MM.1S (cell line): ENCODE data around the gene LHB.

ENCODE experiments used
- DNase-seq: peaks from one replicate; pipeline ENCODE4 v3.0.0-alpha.2; 2015
- H2AFZ ChIP-seq: fragments of 300-600 bp; sonication (generic); 2 replicates; pipeline ENCODE4 v1.6.0; 2016; ENCODE audit warnings: antibody characterized with exemption, low read length
- H3F3A ChIP-seq: fragments of 300-600 bp; sonication (generic); 2 replicates; pipeline ENCODE4 v1.6.1; 2016; ENCODE audit warnings: mild to moderate bottlenecking, antibody characterized with exemption, low read length, moderate library complexity, mixed read lengths; ENCODE audit not compliant: insufficient read depth
- H3K27ac ChIP-seq: fragments of 300-600 bp; sonication (generic); 2 replicates; pipeline ENCODE4 v1.5.1; 2016; ENCODE audit warnings: mild to moderate bottlenecking, low read length
- H3K27me3 ChIP-seq: fragments of 300-600 bp; sonication (generic); replicated peaks from 2 replicates; pipeline ENCODE4 v1.6.0; 2016; ENCODE audit warnings: low read length; ENCODE audit not compliant: insufficient read depth
- H3K36me3 ChIP-seq: fragments of 300-600 bp; sonication (generic); replicated peaks from 2 replicates; pipeline ENCODE4 v1.6.1; 2016; ENCODE audit warnings: mild to moderate bottlenecking, low read length, mixed read lengths; ENCODE audit not compliant: insufficient read depth
- H3K4me1 ChIP-seq: fragments of 300-600 bp; sonication (generic); 2 replicates; pipeline ENCODE4 v1.6.1; 2016; ENCODE audit warnings: low read length, mixed read lengths
- H3K4me2 ChIP-seq: fragments of 300-600 bp; sonication (generic); 2 replicates; pipeline ENCODE4 v1.6.0; 2016; ENCODE audit warnings: low read depth, low read length
- H3K4me3 ChIP-seq: fragments of 300-600 bp; sonication (generic); 2 replicates; pipeline ENCODE4 v1.5.1; 2016; ENCODE audit warnings: low read length, mixed read lengths
- H3K79me2 ChIP-seq: fragments of 300-600 bp; sonication (generic); 2 replicates; pipeline ENCODE4 v1.6.1; 2016; ENCODE audit warnings: mixed run types, low read length, mixed read lengths
- H3K9ac ChIP-seq: fragments of 300-600 bp; sonication (generic); 2 replicates; pipeline ENCODE4 v1.6.1; 2016; ENCODE audit warnings: low read length, mixed read lengths
- H3K9me2 ChIP-seq: fragments of 300-600 bp; sonication (generic); replicated peaks from 2 replicates; pipeline ENCODE4 v1.6.1; 2016; ENCODE audit warnings: mild to moderate bottlenecking, low read length, mixed read lengths; ENCODE audit not compliant: insufficient read depth
- H3K9me3 ChIP-seq: fragments of 300-600 bp; sonication (generic); replicated peaks from 2 replicates; pipeline ENCODE4 v1.6.1; 2016; ENCODE audit warnings: mild to moderate bottlenecking, low read length, mixed read lengths; ENCODE audit not compliant: insufficient read depth
- H4K20me1 ChIP-seq: fragments of 300-600 bp; sonication (generic); 2 replicates; pipeline ENCODE4 v1.6.1; 2016; ENCODE audit warnings: mild to moderate bottlenecking, low read length, moderate library complexity, mixed read lengths; ENCODE audit not compliant: insufficient read depth
- CTCF ChIP-seq: fragments of 300-600 bp; sonication (generic); IDR thresholded peaks from 2 replicates; pipeline ENCODE4 v1.5.1; 2016; ENCODE audit warnings: antibody characterized with exemption, low read length, mixed read lengths
- EZH2 ChIP-seq: fragments of 300-600 bp; sonication (generic); optimal IDR thresholded peaks from 2 replicates; pipeline ENCODE3; 2017; ENCODE audit warnings: low read depth, mild to moderate bottlenecking, antibody characterized with exemption, low read length, mixed read lengths
- EZH2phosphoT487 ChIP-seq: fragments of 300-600 bp; sonication (generic); IDR thresholded peaks from 2 replicates; pipeline ENCODE4 v1.6.1; 2018; ENCODE audit warnings: antibody characterized with exemption, low read length

LHB gene

DNA sequence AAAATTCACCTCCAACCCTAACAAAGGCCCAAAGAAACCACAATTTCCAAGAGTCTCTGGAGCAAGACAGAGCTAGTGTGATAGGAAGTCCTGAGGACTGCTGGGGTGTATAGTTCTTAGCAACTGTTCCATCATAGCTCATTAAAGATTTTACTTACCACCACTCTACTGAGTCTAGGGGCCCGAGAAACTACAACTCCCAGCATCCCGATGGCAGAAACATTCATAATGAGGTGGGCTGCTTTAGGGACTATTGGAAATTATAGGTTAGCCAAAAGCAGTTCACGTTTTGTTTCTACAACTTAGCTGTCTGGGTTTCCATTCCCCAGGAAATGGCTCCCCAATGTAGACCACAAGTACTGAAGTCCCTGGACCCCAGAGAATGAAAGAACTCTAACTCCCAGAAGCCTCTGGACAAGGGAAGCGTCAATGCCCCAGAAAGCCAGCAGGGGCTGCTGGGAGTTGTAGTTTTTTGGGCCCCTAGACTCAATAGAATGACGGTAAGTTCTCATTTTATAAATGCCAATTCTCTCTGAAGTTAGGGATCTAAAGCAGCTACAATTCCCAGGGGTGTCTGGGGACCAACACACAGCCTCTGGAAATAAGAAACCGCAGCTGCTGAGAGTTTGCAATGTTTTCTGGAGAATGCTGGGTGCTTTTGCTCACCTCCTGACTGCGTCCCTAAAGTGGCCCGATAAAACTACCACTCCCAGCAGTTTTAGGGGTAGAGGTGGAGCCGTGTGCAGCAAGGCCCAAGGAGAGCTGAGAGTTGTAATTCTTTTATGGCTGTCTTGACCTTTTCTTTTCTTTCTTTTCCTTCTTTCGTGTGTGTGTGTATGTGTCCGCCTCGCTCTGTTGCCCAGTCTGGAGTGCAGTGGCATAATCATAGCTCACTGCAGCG, 40.7 kb downstream of the LHB start:
- no peak for DNase-seq
- no peaks in the 10 kb centered on the region for H3K79me2 ChIP-seq
- H3K9me2 ChIP-seq = no peaks in the 10 kb centered on the region
- H3K4me3 ChIP-seq = no peak overlapping the region
- no peaks in the 10 kb centered on the region for H3K9me3 ChIP-seq
- TF ChIP-seq EZH2phosphoT487 (no peak), EZH2 (no peak), CTCF (no peak)
- H3K27me3 ChIP-seq = no peaks in the 10 kb centered on the region
- H3K4me1 ChIP-seq = peaks cover 10% of the 10 kb centered on the region
- no peak overlapping the region for H3K27ac ChIP-seq
- no peaks in the 10 kb centered on the region for H4K20me1 ChIP-seq
- peaks cover 23% of the 10 kb centered on the region for H3F3A ChIP-seq
- no peak overlapping the region for H3K4me2 ChIP-seq
- H2AFZ ChIP-seq = no peak overlapping the region
- no peaks in the 10 kb centered on the region for H3K36me3 ChIP-seq
- no peak overlapping the region for H3K9ac ChIP-seq

DNA sequence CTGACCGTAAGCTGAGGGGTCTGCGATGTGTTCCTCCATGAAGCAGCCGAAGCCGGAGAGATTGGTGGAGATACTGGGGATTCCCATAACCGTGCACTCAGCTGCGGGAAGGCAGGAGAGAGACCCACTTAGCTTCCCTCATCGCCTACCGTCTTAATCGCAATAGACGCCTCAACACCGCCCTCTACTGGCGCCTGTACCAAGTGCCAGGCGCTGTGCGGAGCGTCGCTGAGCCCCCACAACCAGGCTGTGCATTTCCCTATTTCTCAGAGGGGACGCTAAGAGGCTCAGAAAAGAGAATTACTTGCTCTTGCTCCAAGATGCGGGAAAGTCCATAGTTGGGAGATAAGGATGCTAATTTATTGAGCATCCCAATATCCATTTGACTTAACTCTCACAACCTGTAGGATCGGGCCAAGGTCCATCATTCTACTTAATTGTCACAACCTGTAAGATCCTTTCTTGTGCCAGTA, 45.9 kb downstream of the LHB start:
- H3K9me2 ChIP-seq = no peaks in the 10 kb centered on the region
- H3K27me3 ChIP-seq = no peaks in the 10 kb centered on the region
- H2AFZ ChIP-seq = no peak overlapping the region
- peak; percentile 72 for DNase-seq
- H3K79me2 ChIP-seq = peaks cover 9% of the 10 kb centered on the region
- H4K20me1 ChIP-seq = no peaks in the 10 kb centered on the region
- H3K4me3 ChIP-seq = no peak overlapping the region
- H3F3A ChIP-seq = peaks cover 29% of the 10 kb centered on the region
- H3K9me3 ChIP-seq = no peaks in the 10 kb centered on the region
- no peak overlapping the region for H3K4me2 ChIP-seq
- no peak overlapping the region for H3K9ac ChIP-seq
- no peaks in the 10 kb centered on the region for H3K36me3 ChIP-seq
- peaks cover 20% of the 10 kb centered on the region for H3K4me1 ChIP-seq
- no peak overlapping the region for H3K27ac ChIP-seq
- no peak for TF ChIP-seq EZH2
- peak; percentile 93 for TF ChIP-seq CTCF
- no peak for TF ChIP-seq EZH2phosphoT487

DNA sequence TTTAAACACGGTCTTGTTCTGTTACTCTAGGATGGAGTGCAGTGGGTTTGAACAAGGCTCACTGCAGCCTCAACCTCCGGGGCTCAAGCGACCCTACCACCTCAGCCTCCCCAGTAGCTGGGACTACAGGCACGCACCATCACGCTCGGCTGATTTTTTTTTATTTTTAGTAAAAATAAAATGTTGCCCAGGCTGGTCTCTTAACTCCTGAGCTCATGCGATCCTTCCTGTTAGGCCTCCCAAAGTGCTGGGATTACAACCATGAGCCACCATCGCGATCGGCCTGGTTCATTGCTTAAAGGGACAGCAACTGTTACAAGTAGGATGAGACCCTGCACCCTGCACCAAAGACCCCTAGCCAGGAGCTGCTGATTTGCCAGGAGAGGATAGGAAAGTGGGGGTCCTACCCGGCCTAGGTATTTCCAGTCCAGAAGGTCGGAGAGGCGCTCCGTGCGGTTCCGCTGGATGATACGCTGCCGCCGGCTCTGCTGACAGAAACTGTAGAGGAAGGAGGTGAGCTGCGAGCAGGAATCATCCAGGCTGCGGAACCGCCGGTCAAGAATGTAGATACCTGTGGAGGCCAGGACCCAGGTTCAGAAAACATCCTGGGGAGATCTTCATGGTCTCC, 46.6 kb downstream of the LHB start:
- Histone ChIP-seq H3K4me3 (no peak overlapping the region), H3K9me3 (no peaks in the 10 kb centered on the region), H2AFZ (no peak overlapping the region), H3K4me1 (peaks cover 20% of the 10 kb centered on the region), H3K27me3 (no peaks in the 10 kb centered on the region), H3F3A (peaks cover 31% of the 10 kb centered on the region), H3K36me3 (no peaks in the 10 kb centered on the region), H4K20me1 (no peaks in the 10 kb centered on the region), H3K27ac (no peak overlapping the region), H3K9ac (no peak overlapping the region), H3K9me2 (no peaks in the 10 kb centered on the region), H3K79me2 (peaks cover 16% of the 10 kb centered on the region), H3K4me2 (no peak overlapping the region)
- no peak for DNase-seq
- TF ChIP-seq EZH2phosphoT487 (no peak), EZH2 (no peak), CTCF (no peak)
